ENCODE data around the gene C1orf87. TPM values are rescaled to one million over a fixed set of nuclear protein-coding genes. Genes with fewer than 3 reads are reported as not detected.

The C1orf87 gene
- total RNA-seq, 1 donor from 2014 or later: not detected

GRCh38 chr1:59967780-59968179 is 105.8 kb downstream of the C1orf87 start:
- no peak overlapping the region for H3K4me3 ChIP-seq (ENCODE audit: low read length in 3 of 3)

GRCh38 chr1:59967141-59967697 is 106.4 kb downstream of the C1orf87 start:
- H3K4me1 ChIP-seq (ENCODE audit: control insufficient read depth in 3 of 3, insufficient read depth in 3 of 3, low read length in 3 of 3): peaks cover 0 to 4% (median 0%) of the 10 kb centered on the region in 3 donors
- no peaks in the 10 kb centered on the region for H3K9me3 ChIP-seq (ENCODE audit: control insufficient read depth in 3 of 3, low read length in 3 of 3)
- H3K4me3 ChIP-seq (ENCODE audit: low read length in 3 of 3): no peak overlapping the region
- no peak overlapping the region for H3K27ac ChIP-seq (ENCODE audit: low read depth, low read length)
- H3K9ac ChIP-seq (ENCODE audit: low read depth in 1 of 3, low read length in 3 of 3): no peak overlapping the region
- no peaks in the 10 kb centered on the region for H3K36me3 ChIP-seq (ENCODE audit: control insufficient read depth in 3 of 3, insufficient read depth in 3 of 3, low read length in 3 of 3)
- H3K27me3 ChIP-seq (ENCODE audit: control insufficient read depth in 3 of 3, insufficient read depth in 3 of 3, low read length in 3 of 3): no peaks in the 10 kb centered on the region

More at GRCh38 chr1:59967780-59968179, 105.8 kb downstream of the C1orf87 start:
- Histone ChIP-seq H3K4me1 (ENCODE audit: control insufficient read depth in 3 of 3, insufficient read depth in 3 of 3, low read length in 3 of 3) (peaks cover 0 to 4% (median 2%) of the 10 kb centered on the region in 3 donors), H3K27me3 (ENCODE audit: control insufficient read depth in 3 of 3, insufficient read depth in 3 of 3, low read length in 3 of 3) (no peaks in the 10 kb centered on the region), H3K9me3 (ENCODE audit: control insufficient read depth in 3 of 3, low read length in 3 of 3) (no peaks in the 10 kb centered on the region), H3K36me3 (ENCODE audit: control insufficient read depth in 3 of 3, insufficient read depth in 3 of 3, low read length in 3 of 3) (no peaks in the 10 kb centered on the region), H3K9ac (ENCODE audit: low read depth in 1 of 3, low read length in 3 of 3) (no peak overlapping the region), H3K27ac (ENCODE audit: low read depth, low read length) (no peak overlapping the region)

DNA sequence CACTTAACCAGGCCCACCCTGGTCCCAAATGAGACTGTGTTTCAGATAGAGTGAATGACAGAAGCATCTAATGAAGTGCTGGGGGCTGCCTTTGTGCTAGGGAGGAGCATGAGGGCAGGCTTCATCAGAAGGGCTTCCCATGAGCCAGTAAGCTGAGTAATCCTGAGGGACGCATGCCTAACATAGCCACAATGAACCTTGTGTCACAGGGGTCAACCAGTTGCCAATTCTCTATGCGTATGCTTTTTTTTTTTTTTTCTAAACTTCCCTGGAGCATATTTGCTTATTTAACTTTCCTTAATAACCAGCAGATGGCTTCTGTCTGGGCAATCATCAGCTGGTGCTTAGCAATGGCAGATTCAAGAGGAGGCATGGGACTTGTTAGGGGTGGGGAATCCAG is 121.5 kb downstream of the C1orf87 start:
- Histone ChIP-seq H3K4me3 (ENCODE audit: low read length in 3 of 3) (no peak overlapping the region), H3K9ac (ENCODE audit: low read depth in 1 of 3, low read length in 3 of 3) (no peak overlapping the region), H3K36me3 (ENCODE audit: control insufficient read depth in 3 of 3, insufficient read depth in 3 of 3, low read length in 3 of 3) (no peaks in the 10 kb centered on the region), H3K9me3 (ENCODE audit: control insufficient read depth in 3 of 3, low read length in 3 of 3) (no peaks in the 10 kb centered on the region), H3K4me1 (ENCODE audit: control insufficient read depth in 3 of 3, insufficient read depth in 3 of 3, low read length in 3 of 3) (peaks cover 0 to 2% (median 0%) of the 10 kb centered on the region in 3 donors), H3K27ac (ENCODE audit: low read depth, low read length) (no peak overlapping the region), H3K27me3 (ENCODE audit: control insufficient read depth in 3 of 3, insufficient read depth in 3 of 3, low read length in 3 of 3) (no peaks in the 10 kb centered on the region)

DNA sequence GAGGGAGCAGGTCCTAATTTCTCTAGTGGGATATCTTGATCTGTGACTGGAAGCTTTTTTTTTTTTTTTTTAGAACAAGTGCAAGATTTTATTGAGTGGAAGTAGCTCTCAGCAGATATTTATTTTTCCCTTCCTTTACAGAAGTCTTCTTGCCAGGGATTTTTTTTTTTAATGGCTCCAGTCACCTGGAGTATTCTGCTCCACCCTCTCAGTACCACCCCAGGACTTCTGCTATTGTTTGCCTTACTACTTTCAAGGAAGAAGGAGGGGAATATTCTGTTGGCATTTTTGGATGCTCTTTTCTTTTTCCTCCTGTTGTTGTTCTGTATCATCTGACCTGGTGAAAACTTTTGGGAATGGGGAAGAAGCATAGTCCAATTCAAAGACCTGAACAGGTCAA is 123.9 kb downstream of the C1orf87 start:
- Histone ChIP-seq H3K4me3 (ENCODE audit: low read length in 3 of 3) (no peak overlapping the region), H3K36me3 (ENCODE audit: control insufficient read depth in 3 of 3, insufficient read depth in 3 of 3, low read length in 3 of 3) (no peaks in the 10 kb centered on the region), H3K4me1 (ENCODE audit: control insufficient read depth in 3 of 3, insufficient read depth in 3 of 3, low read length in 3 of 3) (peaks cover 0 to 4% (median 0%) of the 10 kb centered on the region in 3 donors), H3K27ac (ENCODE audit: low read depth, low read length) (no peak overlapping the region), H3K9ac (ENCODE audit: low read depth in 1 of 3, low read length in 3 of 3) (no peak overlapping the region), H3K27me3 (ENCODE audit: control insufficient read depth in 3 of 3, insufficient read depth in 3 of 3, low read length in 3 of 3) (no peaks in the 10 kb centered on the region), H3K9me3 (ENCODE audit: control insufficient read depth in 3 of 3, low read length in 3 of 3) (no peaks in the 10 kb centered on the region)

GRCh38 chr1:59948990-59949389 is 124.6 kb downstream of the C1orf87 start:
- no peak overlapping the region for H3K27ac ChIP-seq (ENCODE audit: low read depth, low read length)
- no peak overlapping the region for H3K4me3 ChIP-seq (ENCODE audit: low read length in 3 of 3)
- H3K9ac ChIP-seq (ENCODE audit: low read depth in 1 of 3, low read length in 3 of 3): no peak overlapping the region
- H3K4me1 ChIP-seq (ENCODE audit: control insufficient read depth in 3 of 3, insufficient read depth in 3 of 3, low read length in 3 of 3): peaks cover 0 to 4% (median 0%) of the 10 kb centered on the region in 3 donors
- no peaks in the 10 kb centered on the region for H3K27me3 ChIP-seq (ENCODE audit: control insufficient read depth in 3 of 3, insufficient read depth in 3 of 3, low read length in 3 of 3)
- no peaks in the 10 kb centered on the region for H3K36me3 ChIP-seq (ENCODE audit: control insufficient read depth in 3 of 3, insufficient read depth in 3 of 3, low read length in 3 of 3)
- no peaks in the 10 kb centered on the region for H3K9me3 ChIP-seq (ENCODE audit: control insufficient read depth in 3 of 3, low read length in 3 of 3)

DNA sequence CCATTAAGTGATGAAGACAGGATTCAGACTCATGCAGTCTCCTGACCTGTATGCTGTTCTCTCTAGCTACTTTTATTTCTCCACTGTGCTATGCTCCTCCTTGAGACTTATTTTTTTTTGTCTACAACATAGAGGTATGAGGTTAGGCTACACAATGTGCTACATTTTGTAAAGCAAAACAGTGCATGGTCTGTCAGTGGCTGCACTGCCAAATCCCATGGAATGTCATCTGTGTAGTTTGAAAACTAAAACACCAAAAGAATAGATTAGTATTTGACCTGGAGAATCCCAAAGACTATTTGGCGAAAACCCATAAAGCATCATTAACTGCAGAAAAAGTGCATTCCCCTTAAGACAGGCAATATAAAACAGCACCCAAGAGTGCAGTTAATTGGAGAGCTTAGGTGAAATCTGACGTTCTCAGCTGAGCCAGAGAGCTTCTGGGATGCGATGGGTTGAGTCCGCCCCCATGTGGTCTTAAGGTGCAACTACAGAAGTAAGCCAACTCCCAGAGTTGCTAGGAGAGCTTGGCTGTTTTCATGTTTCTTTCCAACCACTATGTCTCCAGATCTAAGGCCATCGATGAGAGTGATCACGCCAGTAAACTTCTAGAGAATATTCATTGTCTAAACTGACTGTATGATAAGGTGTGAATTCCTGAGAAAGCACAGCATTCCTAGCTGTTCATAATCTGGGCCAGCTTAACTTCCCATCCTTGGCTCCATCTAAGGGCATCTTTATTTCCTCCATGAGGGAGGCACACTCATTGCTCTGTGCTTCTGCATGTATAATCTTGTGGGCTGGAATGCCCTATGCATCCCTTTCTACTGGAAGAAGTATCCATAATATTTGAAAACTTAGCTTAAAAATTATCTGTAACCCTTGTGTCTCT is 126.3 kb downstream of the C1orf87 start:
- Histone ChIP-seq H3K9ac (ENCODE audit: low read depth in 1 of 3, low read length in 3 of 3) (no peak overlapping the region), H3K4me1 (ENCODE audit: control insufficient read depth in 3 of 3, insufficient read depth in 3 of 3, low read length in 3 of 3) (peaks cover 0 to 4% (median 0%) of the 10 kb centered on the region in 3 donors), H3K36me3 (ENCODE audit: control insufficient read depth in 3 of 3, insufficient read depth in 3 of 3, low read length in 3 of 3) (no peaks in the 10 kb centered on the region)

GRCh38 chr1:59945790-59946189 is 127.8 kb downstream of the C1orf87 start:
- peaks cover 0 to 4% (median 0%) of the 10 kb centered on the region in 3 donors for H3K4me1 ChIP-seq (ENCODE audit: control insufficient read depth in 3 of 3, insufficient read depth in 3 of 3, low read length in 3 of 3)

More for the DNA sequence above, 126.3 kb downstream of the C1orf87 start:
- no peaks in the 10 kb centered on the region for H3K27me3 ChIP-seq (ENCODE audit: control insufficient read depth in 3 of 3, insufficient read depth in 3 of 3, low read length in 3 of 3)
- no peak overlapping the region for H3K4me3 ChIP-seq (ENCODE audit: low read length in 3 of 3)
- no peak overlapping the region for H3K27ac ChIP-seq (ENCODE audit: low read depth, low read length)
- no peaks in the 10 kb centered on the region for H3K9me3 ChIP-seq (ENCODE audit: control insufficient read depth in 3 of 3, low read length in 3 of 3)

More at GRCh38 chr1:59945790-59946189, 127.8 kb downstream of the C1orf87 start:
- H3K27me3 ChIP-seq (ENCODE audit: control insufficient read depth in 3 of 3, insufficient read depth in 3 of 3, low read length in 3 of 3): no peaks in the 10 kb centered on the region
- no peaks in the 10 kb centered on the region for H3K9me3 ChIP-seq (ENCODE audit: control insufficient read depth in 3 of 3, low read length in 3 of 3)
- no peaks in the 10 kb centered on the region for H3K36me3 ChIP-seq (ENCODE audit: control insufficient read depth in 3 of 3, insufficient read depth in 3 of 3, low read length in 3 of 3)
- no peak overlapping the region for H3K27ac ChIP-seq (ENCODE audit: low read depth, low read length)
- H3K9ac ChIP-seq (ENCODE audit: low read depth in 1 of 3, low read length in 3 of 3): no peak overlapping the region
- no peak overlapping the region for H3K4me3 ChIP-seq (ENCODE audit: low read length in 3 of 3)

Small RNA genes lying within 50 kb of the gene (small RNA-seq; reads per million reads assigned to genes)
- gene RN7SL475P: not detected

Other genes starting within 250 kb of the C1orf87 start
- 38.1 TPM for gene CYP2J2, start 147.0 kb downstream of the C1orf87 start, total RNA-seq

All from skeletal muscle tissue (tissue), 5 donors.